Thoracic aorta (tissue), 2 donors: ENCODE data around the gene EDIL3. TPM values are rescaled to one million over a fixed set of nuclear protein-coding genes. Genes with fewer than 3 reads are reported as not detected.
"Not testable (repeated sequence)": the region's sequence is repeated elsewhere in the genome, so short reads cannot be mapped to it uniquely, and the experiment has no call there.

Experiments
- ATAC-seq: fragments of 150-250 bp; one replicate; pipeline ENCODE4 v1.8.0; 2017; ENCODE audit warnings: low read depth; ENCODE audit not compliant: insufficient number of reproducible peaks, low FRiP score
- DNase-seq: peaks from one replicate; pipeline ENCODE4 v3.0.0-alpha.2; 2020; ENCODE audit warnings: low spot score
- H3K27ac ChIP-seq, 2 donors: fragments of 200-600 bp; sonication (generic); 1 replicate in 1 of 2; 2 replicates in 1 of 2; pipeline ENCODE4 v1.5.1; 2016; ENCODE audit warnings: mild to moderate bottlenecking in 2 of 2, moderate library complexity in 2 of 2
- H3K27me3 ChIP-seq: fragments of 200-600 bp; sonication (generic); replicated peaks from 2 replicates; pipeline ENCODE4 v1.6.0; 2016; ENCODE audit warnings: mild to moderate bottlenecking; ENCODE audit not compliant: insufficient read depth
- H3K36me3 ChIP-seq: fragments of 200-600 bp; sonication (generic); one replicate; pipeline ENCODE4 v1.5.1; 2016
- H3K4me1 ChIP-seq, 2 donors: fragments of 200-600 bp; sonication (generic); 1 replicate in 1 of 2; 2 replicates in 1 of 2; pipeline versions ENCODE4 v1.5.1 to v1.6.0; 2016; ENCODE audit warnings: low read depth in 2 of 2, mild to moderate bottlenecking in 1 of 2; ENCODE audit not compliant: control insufficient read depth in 1 of 2
- H3K4me3 ChIP-seq: fragments of 200-600 bp; sonication (generic); 2 replicates; pipeline ENCODE4 v1.5.1; 2016; ENCODE audit warnings: mild to moderate bottlenecking
- H3K9me3 ChIP-seq: fragments of 200-600 bp; sonication (generic); 2 replicates; pipeline ENCODE4 v1.5.1; 2016
- CTCF ChIP-seq: fragments of 200-600 bp; sonication (generic); IDR thresholded peaks from one replicate; pipeline ENCODE4 v1.5.1; 2019; ENCODE audit warnings: antibody characterized with exemption
- total RNA-seq, 2 donors: library from RNA; depleted of rRNA; stranded (reverse); fragments of >200 nt; gene quantifications; one replicate each; pipeline versions ENCODE4 v1.1.0 to v1.2.3, GENCODE V29; 2016

EDIL3 gene
- total RNA-seq, 2 donors from 2014 or later, result 157 to 170 TPM

GRCh38 chr5:84303315-84303714 is 81.4 kb downstream of the EDIL3 start:
- H3K27me3 ChIP-seq, result no peaks in the 10 kb centered on the region
- H3K9me3 ChIP-seq, result no peaks in the 10 kb centered on the region
- no peak overlapping the region for H3K4me3 ChIP-seq
- no peaks in the 10 kb centered on the region for H3K36me3 ChIP-seq
- ATAC-seq (no peak), DNase-seq (no peak)
- TF ChIP-seq CTCF, result no peak
- H3K27ac ChIP-seq, result no peak overlapping the region
- peaks cover 11 to 21% of the 10 kb centered on the region in 2 donors for H3K4me1 ChIP-seq

GRCh38 chr5:84301535-84301934 is 83.1 kb downstream of the EDIL3 start:
- H3K27ac ChIP-seq, result peak overlapping the region in 1 of 2 donors; percentile 20
- TF ChIP-seq CTCF, result no peak
- H3K4me1 ChIP-seq, result peaks cover 11 to 18% of the 10 kb centered on the region in 2 donors
- DNase-seq (no peak), ATAC-seq (no peak)
- H3K4me3 ChIP-seq, result no peak overlapping the region
- H3K27me3 ChIP-seq, result no peaks in the 10 kb centered on the region
- no peaks in the 10 kb centered on the region for H3K36me3 ChIP-seq
- H3K9me3 ChIP-seq, result no peaks in the 10 kb centered on the region

GRCh38 chr5:84299959-84300358 is 84.7 kb downstream of the EDIL3 start:
- H3K4me1 ChIP-seq, result peaks cover 11 to 16% of the 10 kb centered on the region in 2 donors
- H3K36me3 ChIP-seq, result no peaks in the 10 kb centered on the region
- no peaks in the 10 kb centered on the region for H3K9me3 ChIP-seq
- no peak overlapping the region for H3K27ac ChIP-seq
- DNase-seq (no peak), ATAC-seq (no peak)
- H3K4me3 ChIP-seq, result no peak overlapping the region
- TF ChIP-seq CTCF, result no peak
- H3K27me3 ChIP-seq, result no peaks in the 10 kb centered on the region

GRCh38 chr5:84298628-84299027 is 86.1 kb downstream of the EDIL3 start:
- H3K27me3 ChIP-seq, result no peaks in the 10 kb centered on the region
- H3K4me1 ChIP-seq, result peaks cover 11% of the 10 kb centered on the region in 2 donors
- no peaks in the 10 kb centered on the region for H3K36me3 ChIP-seq
- TF ChIP-seq CTCF, result no peak
- H3K4me3 ChIP-seq, result no peak overlapping the region
- H3K27ac ChIP-seq, result no peak overlapping the region
- ATAC-seq (no peak), DNase-seq (no peak)
- H3K9me3 ChIP-seq, result no peaks in the 10 kb centered on the region

- not testable (repeated sequence) for H3K9me3 ChIP-seq, H3K27me3 ChIP-seq, H3K27ac ChIP-seq, H3K36me3 ChIP-seq, H3K4me3 ChIP-seq, DNase-seq, ATAC-seq
- peaks cover 11% of the 10 kb centered on the region in 2 donors for H3K4me1 ChIP-seq
Observed at GRCh38 chr5:84297641-84298040, 87.0 kb downstream of the EDIL3 start.
